Stimulated activated naive CD8-positive, alpha-beta T cell treated with anti-CD3 and anti-CD28 coated beads, Interleukin-15, Interleukin-2, amounts not matched to agents 100 U/mL and 50 U/mL, for 24 hours (primary cell): ENCODE measurements around the gene ARMH1.

ENCODE experiments used
- ATAC-seq: fragments of 150-1000 bp; cut with Tn5 transposase; one replicate; pipeline ENCODE4 v1.10.0; 2021
- DNase-seq: peaks from one replicate; pipeline ENCODE4 v3.0.0; 2021

Gene ARMH1

DNA sequence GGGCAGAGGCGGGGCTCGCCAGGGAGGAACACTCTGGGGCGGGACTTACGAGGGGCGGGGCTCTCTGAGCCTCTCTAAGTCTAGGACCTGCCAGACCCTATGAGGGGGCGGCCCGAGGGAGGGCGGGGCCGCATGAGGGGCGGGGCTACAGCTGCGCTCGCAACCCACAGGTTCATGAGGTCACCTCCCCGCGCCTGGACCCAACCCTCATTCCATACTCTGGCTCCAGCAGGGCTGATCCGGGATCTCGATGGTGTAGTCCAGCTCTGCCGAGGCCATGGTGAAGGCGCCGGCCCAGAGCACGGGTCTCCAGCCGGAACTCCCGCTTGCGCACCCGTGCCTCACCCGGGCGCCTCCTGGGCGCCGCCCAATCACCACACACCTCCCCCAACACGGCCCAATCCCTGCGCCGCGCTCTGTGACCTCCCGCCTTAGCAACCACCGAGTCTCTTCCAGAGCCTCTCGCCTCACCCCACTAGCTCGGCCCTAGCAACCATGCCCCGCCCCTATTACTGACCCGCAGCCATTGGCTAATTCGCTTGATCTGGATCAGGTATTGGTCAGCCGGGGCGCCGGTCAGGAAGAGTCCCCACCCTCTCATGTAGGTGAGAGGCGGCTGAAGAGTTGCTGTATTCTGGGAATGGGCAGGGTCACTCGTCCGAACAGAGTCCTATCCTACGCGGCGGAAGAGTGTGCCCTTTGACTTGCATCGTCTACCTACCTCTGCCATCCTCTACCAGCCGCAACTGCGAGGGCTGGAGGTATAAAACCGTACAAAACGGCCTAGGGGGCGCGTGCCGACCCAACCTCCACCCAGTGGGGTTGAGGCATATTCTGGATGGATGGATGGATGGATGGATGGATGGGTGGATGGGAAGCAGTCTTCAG, at the start of gene ARMH1, which contains the start of gene TMEM53:
Gene ARMH1 (plus strand): TSS at position 602 of the 888 bp plus-strand sequence. CDS start 14,984 bp downstream, outside the sequence.
Gene TMEM53 (minus strand): TSS at position 369 of the 888 bp plus-strand sequence. CDS start 90 bp downstream, at position 279.
- DNase-seq (peak; percentile 97), ATAC-seq (peak; percentile 98)

GRCh38 chr1:44625348-44625747, 49.2 kb upstream of the ARMH1 start:
- DNase-seq = no peak
- ATAC-seq = no peak

DNA sequence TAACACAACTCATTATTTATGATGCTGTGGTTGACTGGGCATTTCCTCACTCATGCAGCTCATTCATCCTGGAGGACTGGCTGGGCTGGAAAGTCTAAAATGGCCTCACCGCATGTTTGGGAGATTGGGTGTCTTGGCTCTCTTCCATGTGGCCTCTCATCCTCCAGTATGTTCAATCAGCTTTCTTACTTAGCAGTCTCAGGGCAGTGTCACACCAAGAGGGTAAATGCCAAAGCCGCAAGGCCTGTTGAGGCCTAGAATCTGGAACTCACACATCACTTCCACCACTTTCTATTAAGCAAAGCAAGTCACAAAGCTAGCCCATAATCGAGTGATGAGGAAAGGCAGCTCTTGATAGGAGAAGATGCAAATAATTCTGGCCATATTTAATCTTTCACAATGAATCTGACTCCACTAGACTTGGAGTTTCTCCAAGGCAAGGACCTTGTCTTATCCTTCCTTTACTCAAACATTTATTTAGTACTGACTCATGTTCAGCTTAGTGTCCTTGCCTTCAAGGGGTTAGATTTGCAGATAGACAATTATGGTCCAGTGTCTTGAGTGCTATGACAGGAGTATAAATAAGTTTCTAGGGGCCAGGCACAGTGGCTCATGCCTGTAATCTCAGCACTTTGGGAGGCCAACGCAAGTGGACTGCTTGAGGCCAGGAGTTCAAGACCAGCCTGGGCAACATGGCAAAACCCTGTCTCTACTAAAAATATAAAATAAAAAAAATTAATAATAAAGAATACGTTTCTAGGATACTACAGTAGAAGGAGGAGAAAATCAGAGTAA, 45.4 kb upstream of the ARMH1 start:
- no peak for DNase-seq
- no peak for ATAC-seq

GRCh38 chr1:44630116-44630515, 44.4 kb upstream of the ARMH1 start:
- DNase-seq (no peak), ATAC-seq (no peak)

DNA sequence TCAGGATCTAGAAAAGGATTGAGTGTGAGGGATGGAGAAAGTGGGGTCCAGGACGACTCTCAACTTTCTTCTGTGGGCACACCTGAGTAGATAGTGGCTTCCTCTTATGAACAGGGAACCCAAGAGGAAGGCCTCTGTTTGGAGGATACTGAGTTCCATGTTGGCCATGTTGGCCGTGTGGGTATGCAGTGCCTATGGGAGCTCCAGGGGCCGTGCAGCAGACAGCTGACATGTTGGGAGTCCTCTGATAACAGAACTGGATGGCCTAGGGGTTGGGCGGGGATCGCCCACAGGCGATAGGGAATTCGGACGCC, 43.2 kb upstream of the ARMH1 start:
- peak; percentile 3 for ATAC-seq

GRCh38 chr1:44631647-44632539, 42.6 kb upstream of the ARMH1 start:
- ATAC-seq (peak; percentile 78), DNase-seq (peak; percentile 91)

More for the DNA sequence above, 43.2 kb upstream of the ARMH1 start:
- DNase-seq = no peak

- DNase-seq (no peak), ATAC-seq (no peak)
Observed at GRCh38 chr1:44632598-44632997, 41.9 kb upstream of the ARMH1 start.

- ATAC-seq (no peak), DNase-seq (no peak)
Observed at GRCh38 chr1:44634606-44635189, 39.8 kb upstream of the ARMH1 start.

- DNase-seq = no peak
- no peak for ATAC-seq
Observed at GRCh38 chr1:44635439-44635838, 39.1 kb upstream of the ARMH1 start.

DNA sequence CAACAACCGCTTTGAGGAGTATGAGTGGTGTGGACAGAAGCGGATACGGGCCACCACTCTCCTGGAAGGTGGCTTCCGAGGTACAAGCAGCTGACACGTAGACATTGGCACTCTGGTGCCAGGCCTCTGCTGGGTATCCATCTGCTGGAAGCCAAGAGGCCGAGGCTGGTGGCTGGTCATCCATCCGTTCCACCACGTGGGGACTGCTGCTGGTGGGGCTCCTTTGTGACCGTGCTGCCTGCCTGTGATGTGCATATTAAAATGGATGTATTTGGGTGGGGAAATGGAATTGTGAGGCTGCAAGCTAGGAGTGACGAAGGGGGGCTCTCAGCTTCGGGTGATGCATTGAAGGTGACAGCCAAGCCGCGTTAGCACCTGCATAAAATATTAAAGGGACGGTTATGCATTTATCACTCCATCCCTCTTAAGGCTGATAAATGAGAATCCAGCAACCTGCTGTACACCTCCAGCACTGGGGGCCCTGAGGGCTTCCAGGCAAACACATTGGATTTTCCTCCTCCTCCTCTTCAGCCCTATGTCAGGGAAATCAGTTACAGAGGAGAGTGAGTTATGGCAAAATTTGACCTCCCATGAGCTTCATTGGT, 38.3 kb upstream of the ARMH1 start:
- no peak for ATAC-seq
- no peak for DNase-seq

DNA sequence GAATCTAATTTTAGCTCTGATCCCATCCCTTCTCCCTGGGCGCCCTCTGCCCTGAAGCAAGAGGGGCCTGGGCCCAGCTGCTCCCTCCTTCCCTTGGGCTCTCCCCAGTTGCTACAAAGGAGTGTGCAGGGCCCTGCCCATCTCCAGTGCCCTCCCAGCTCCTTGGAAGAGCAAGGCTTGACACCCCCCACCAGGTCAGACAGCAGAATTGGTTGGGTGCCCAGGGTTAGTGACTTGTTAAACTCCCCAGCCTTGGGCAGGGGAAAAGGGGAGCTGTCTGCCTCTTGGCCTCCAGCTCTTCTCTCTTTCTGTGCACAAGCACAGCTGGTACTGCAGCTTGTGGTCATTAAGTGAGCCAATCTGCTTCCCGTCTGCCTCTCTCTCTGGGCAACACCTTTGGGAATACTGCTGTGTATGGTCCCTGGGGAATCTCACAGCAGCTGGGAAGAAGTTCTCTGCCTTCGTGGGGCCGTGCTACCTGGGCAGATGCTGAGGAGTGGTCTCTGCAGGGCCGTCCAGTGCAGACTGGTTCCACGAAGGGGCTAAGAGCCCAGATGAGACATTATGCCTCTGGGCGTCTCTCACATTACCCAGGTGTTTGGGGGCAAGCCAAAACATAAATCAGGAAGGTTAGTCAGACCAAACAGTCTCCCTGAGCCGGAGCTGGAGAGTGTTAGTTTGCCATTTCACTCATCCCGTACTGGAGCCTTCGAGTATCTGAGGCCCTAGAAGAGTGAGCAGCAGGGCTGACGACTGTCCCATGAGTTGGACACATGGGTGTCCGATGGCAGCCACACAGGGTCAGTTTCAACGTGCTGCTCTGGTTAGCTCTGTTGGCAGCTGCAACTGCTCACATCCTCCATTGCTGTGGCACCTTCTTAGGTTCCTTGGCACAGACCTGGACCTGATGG, 37.6 kb upstream of the ARMH1 start:
- ATAC-seq = no peak

DNA sequence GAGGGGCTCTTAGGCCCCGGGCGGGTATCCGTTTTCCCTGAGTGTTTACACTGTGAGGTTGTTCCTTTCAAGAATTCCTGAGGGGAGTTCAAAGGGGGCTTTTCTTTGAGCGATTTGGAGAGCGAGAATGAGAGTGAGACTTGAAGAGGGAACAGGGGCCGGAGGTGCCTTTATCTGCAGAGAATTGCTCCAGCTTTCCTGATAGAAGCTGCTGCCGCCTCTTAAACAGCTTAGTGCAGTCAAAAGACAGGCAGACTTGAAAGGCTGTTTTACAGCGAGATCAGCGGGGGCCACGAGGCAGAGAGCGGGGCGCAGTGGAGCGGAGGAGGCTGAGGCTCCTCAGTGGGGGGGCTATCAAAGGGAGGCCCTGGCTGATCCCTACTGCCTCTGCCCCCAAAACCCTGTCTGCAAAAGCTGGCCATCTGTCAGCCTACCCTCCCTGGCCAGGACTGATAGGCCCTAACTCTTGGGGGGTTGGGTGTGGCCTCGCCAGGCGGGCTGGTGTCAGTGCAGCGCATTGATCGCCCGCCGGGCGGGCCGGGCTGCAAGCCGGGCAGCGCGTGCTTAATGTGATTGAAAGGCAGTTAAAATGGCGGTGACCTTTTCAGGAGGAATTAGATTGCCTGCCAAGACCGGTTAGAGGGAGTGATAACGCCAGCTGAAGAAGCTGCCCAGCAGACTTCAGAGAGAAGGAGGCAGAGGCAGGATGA, 36.7 kb upstream of the ARMH1 start:
- DNase-seq (no peak), ATAC-seq (no peak)

More for the DNA sequence above, 37.6 kb upstream of the ARMH1 start:
- DNase-seq = no peak

- no peak for DNase-seq
- ATAC-seq = no peak
Observed at GRCh38 chr1:44640200-44640853, 34.2 kb upstream of the ARMH1 start.

DNA sequence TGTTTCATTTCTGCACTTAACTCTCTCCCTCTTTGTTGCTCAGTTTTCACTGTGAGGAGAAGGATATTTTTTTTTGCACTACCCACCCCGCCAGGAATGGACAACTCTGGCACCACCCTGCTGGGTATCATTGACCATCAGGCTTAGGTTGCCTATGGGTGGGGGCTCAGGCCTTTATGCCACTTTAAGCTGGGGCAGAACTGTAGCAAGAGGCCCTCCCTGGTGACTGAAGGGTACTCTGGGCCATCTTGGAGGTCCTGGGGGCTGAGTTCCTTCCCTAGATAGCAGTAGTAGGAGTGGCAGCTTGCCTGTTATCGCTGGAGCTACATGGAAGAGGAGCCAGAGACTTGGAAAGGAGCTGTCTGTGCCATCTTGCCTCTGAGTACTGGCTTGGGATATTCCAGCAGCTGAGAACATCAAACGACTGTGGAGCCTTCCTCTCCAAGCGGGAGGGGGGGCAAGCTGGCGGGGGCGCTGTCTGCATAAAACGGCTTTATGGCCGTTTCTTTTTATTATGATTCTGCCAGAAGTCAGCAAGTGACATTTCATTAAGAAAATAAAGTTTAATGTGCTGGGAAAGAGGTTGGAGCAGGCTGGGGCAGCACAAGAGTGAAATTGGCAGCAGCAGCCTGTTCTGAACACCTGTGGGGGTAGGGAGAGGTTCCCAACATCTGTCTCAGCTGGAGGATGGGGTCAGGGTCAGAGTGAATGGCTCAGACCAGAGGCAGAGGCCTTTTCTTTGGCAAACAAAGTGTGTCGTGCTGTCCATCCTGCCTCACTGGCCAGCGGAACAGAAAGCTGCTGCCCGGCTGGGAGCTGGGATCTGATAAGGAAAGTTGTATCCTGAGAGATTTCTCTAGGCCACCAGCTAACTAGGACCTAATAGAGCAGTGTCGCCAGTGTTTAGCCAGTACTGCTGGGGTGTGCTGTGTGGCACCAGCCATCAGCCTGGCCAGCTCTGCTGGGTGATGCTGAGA, 33.1 kb upstream of the ARMH1 start:
- DNase-seq (no peak), ATAC-seq (no peak)

GRCh38 chr1:44642255-44642654, 32.3 kb upstream of the ARMH1 start:
- ATAC-seq = no peak
- DNase-seq = no peak

GRCh38 chr1:44642925-44643324, 31.6 kb upstream of the ARMH1 start:
- DNase-seq = no peak
- no peak for ATAC-seq

- DNase-seq = no peak
Observed at GRCh38 chr1:44643721-44644334, 30.7 kb upstream of the ARMH1 start.

More at GRCh38 chr1:44643721-44644334, 30.7 kb upstream of the ARMH1 start:
- no peak for ATAC-seq
